ENCODE measurements around the gene HTRA3.

HTRA3 gene

GRCh38 chr4:8355864-8356565 lies 86.5 kb downstream of the HTRA3 start:
- DNase-seq (ENCODE audit: low spot score), result no peak
